T47D (cell line): ENCODE data around the gene SPAG6.

ENCODE experiments used
- DNase-seq, 2 experiments: peaks; one replicate each; pipeline versions ENCODE4 v3.0.0 to v3.0.0-alpha.2; 2011 to 2012; ENCODE audit warnings: low read depth in 1 of 2, low spot score in 1 of 2
- JUND ChIP-seq: IDR thresholded peaks from 2 replicates; pipeline ENCODE4 v1.6.1; 2012; ENCODE audit warnings: low read depth
- in situ Hi-C: cut with HindIII; loops from 2 replicates; pipeline ENCODE4 v1.10.0; 2016; ENCODE audit warnings: low sequenced_read_pairs, low pct_unique_long_range_greater_than_20kb

Gene SPAG6

DNA sequence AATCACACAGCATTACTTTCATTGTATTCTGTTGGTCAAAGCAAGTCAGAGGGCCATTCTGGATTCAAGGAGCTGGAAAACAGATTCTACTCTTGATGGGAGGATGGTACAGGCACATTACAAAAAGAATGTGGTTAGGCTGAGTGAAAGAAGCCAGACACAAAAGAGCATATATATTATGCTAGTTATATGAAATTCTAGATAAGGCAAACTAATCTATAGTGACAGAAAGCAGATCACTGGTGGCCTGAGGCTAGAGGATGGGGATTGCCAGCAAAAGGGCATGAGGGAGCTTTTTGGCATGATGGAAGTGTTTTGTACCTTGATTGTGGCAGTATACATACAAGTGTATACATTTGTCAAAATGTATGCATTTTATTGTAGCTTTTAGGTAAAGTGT is 96.8 kb downstream of the SPAG6 start:
- DNase-seq: no peak
- no peak for TF ChIP-seq JUND
- in situ Hi-C loops: no loop called here

DNA sequence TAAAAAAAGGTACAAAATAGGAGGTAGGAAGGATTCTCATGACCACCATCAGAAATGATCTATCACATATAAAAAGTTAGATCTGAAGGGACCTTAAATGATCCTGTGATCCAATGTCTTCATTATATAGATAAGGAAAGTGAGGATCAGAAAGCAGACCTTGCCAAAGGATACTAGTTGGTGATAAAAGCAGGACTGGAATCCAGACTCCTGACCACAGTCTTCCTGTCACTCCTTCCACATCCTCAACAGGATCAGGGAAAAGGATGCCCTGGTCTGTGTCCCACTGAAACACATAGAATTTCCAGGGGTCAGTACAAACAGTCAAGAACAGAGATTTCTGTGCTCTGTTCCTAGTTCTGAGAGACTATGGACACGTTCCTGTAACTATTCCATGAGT is 97.2 kb downstream of the SPAG6 start:
- no peak for DNase-seq
- in situ Hi-C loops: no loop called here

DNA sequence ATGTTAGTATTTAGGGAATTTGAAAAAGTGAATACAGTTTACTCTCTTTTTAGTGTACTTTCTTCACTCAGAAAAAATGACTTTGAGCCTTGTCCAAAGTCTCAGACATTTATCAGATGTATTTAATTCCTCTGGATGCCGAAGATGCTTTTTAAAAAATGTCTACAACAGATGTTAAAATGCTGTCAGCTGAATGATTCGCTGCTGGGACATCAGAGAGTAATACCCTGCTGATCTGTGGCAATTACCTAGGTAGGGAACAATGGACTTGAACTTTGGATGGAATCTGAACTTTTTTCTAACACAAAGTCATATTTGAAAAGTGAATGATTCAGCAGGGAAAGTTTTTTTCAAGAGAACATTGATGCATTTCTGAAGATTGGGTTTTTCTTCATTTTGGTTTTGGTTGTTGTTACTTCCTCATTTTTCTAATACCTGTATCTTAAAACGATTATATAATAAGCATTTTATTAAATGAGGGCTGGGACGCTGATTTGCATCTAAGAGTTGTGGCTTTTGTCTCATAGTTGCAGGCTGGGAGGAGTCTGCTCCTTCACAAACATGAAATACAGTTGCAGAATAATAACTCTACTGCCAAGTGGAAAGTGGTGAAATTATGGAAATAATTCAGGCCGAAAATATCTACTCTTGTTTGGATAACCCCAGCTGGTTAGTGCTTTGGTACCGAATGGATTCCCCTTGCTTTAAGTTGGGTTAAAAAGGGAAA is 98.0 kb downstream of the SPAG6 start:
- TF ChIP-seq JUND: no peak
- in situ Hi-C loops: no loop called here
- DNase-seq: no peak

More for the DNA sequence above, 97.2 kb downstream of the SPAG6 start:
- no peak for TF ChIP-seq JUND

DNA sequence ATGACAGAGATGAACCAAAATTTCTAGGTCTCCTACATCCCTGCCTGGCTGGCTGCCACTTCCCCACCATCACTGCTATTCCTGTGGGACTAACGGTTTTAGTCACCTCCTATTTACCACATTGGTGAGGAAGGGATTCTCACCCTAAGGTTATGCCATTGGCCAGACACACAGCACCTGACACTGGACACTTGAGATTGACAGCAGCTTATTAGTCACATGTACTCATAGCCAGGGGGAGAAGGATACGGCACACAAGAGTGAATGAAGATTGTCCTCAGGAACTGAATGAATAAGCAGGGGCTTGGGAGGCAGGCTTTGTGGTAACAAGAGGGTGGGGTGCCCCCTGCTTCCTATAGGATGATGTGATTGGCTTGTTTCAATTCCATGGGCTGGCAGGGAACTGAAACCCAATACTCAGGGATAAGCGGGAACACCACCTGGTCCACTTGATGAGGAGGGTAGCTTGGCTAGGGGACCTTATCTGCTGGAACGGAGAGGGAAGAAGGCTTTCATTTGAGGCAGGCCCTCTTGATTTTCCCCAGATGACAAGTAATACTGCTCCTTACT is 99.0 kb downstream of the SPAG6 start:
- in situ Hi-C loops: no loop called here
- TF ChIP-seq JUND: no peak
- no peak for DNase-seq

DNA sequence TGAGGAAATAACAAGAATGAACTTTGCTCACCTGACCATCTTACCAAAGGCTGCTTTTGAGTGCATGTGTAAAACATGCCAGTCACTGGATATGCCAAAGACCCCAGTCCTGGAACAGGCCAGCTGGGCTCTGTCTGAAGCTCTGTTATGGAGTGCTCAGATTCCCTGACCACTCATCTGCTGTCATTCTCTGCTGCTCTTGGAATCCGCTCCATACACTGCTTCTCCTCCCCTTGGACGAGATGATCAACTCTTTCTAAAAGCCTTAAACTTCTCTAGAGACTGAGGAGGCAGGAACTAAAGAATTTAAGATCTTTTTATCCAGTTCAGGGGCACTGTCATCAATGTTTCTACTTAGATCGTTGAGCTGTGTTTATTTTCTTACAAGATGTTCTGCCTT is 100.2 kb downstream of the SPAG6 start:
- no peak for DNase-seq
- in situ Hi-C loops: no loop called here
- TF ChIP-seq JUND: no peak

DNA sequence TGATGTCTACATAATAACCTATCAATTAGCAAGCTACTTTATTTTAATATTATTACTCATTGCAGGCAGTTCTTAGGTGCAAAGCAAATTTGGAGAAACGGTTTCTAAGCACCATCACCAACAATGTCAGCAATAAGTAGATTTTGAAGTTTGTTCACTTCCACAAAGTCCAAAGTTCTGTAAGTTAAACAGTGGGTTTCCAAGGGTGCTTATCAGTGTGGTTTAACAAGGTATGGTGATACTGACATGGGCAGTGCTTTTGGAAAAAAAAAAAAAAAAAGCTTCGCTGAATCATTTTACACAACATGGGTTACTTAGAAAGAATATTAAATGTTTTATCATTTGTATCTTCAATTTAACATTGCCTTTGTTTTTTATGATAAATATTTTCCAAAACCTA is 101.8 kb downstream of the SPAG6 start:
- DNase-seq: no peak
- TF ChIP-seq JUND: no peak
- in situ Hi-C loops: no loop called here

DNA sequence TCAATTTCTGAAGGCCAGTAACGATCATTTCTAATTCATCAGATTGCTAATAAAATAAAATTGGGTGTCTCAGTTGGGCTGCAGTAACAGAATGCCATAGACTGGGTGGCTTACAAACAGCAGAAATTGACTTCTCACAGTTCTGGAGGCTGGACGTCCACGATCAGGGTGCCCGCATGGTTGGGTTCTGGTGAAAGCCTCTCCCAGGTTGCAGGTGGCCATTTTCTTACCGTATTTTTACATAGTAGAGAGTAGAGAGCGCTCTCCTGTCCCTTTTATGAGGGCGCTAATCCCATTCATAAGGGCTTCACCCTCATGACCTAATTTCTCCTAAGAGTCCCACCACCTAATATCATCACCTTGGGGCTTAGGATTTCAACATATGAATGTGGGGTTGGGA is 106.0 kb downstream of the SPAG6 start:
- no peak for TF ChIP-seq JUND
- in situ Hi-C loops: no loop called here
- DNase-seq: no peak

DNA sequence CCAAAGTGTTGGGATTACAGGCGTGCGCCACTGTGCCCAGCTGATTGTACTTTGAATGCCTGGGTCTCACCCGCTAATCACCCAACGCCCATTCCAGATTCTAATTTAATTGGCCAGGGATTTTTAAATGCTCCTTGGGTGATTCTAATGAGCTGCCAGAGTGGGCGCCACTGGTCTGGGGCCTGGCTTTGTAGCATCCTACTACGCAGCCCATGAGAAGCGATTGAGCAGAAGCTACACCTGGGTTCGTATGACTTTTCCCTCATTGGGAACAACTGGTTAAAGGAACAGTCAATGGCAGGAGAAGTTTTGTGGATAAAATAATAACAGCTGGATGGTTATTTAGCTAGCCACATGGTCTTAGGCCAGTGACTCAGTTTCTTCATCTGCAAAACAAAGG is 108.0 kb downstream of the SPAG6 start:
- in situ Hi-C loops: no loop called here
- DNase-seq: no peak
- TF ChIP-seq JUND: no peak

DNA sequence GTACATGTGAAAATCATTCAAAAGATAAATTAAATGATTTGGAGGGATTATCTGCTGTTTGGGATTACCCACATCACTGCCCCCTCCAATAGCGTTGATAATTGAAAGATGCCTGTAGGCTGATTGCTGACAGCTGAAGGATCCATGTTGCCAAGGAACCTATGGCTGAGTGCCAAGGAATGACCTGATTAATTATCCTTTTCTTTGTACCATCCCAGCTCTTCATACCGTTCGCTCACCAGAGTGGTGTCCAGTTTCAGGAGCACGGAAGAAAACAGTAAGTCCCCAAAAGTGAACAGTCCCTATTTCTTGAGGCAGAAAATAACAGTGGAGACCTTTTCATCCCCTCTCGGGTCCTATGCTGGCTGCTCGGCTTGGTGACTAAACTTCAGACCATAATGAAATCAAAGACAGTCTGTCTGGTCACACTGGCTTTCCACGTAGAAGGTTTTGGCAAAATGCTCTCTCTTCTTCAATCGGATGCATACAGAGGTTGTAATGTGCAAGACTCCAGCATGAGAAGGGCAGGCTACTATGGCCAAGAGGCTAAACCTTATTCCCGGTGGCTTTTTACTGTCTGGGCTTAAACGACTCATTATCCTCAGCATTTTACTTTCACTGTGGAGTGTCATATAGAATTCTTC is 108.8 kb downstream of the SPAG6 start:
- no peak for TF ChIP-seq JUND
- in situ Hi-C loops: no loop called here
- no peak for DNase-seq

DNA sequence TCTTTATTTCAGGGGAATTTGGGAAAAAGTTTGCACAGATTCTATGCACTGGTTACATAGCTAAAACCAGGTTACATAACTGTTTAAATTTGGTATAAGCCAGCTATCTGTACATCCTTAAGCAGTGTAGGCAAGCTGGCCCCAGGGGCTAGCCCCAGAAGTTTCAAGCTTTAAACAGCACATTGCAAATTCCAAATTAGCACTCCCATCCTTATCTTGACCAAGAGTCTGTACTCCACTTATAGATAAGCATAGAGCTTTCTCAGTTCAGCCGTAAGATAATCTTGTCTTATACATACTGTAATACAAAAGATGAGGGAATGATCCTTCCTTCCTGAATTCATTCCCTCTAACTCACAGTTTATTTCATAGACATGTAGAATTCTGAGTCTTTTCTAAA is 109.3 kb downstream of the SPAG6 start:
- DNase-seq: no peak
- no peak for TF ChIP-seq JUND
- in situ Hi-C loops: no loop called here

DNA sequence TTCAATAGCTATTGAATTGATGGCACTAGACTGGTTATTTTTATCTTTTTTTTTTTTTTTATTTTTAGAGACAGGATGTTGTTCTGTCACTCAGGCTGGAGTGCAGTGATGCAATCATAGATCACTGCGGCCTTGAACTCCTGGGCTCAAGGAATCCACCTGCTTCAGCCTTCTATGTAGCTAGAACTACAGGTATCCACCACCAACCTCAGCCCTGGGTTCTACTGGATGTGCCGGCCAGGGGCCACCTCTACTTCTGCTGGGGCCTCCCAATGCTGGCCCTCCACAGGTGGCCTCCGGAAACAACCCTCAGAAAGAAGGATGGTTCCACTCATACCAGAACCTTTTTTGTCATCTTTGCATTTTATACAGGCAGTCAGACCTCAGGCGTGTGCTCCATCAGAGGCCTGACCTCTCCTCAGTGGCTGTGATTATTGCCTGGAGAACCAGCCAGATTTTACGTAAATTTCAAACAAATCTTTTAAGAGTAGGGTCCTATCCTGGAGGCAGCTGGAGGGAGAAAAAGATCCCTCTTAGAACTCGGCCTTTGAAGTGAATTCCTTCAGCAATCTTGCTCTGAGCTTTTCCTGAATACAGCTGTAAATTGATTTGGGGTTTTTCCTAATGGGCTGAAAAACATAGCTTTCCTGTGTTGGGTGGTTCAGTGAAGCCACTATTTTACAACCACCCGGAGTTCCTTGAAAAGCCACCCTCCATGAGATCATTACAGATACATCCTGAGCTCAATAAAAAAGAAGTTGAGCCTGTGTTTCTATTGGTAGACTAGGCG is 110.0 kb downstream of the SPAG6 start:
- no peak for DNase-seq

DNA sequence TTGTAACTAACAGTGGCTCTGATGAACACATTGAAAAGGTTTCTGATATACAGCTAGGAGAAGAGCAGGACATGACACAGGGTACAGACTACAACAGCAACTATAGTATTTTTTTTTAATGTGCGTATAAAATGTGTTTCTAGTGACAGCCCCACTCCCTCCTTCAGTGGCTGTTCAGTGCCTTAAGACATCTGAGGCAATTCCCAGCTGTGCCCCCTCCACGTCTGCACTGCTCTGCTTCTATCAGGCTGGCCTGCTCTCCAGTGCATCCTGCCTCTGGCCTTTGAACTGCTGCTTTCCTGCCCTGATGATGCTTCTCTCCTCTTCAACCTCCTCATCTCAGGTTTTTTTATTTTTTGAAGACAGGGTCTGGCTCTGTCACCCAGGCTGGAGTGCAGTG is 111.2 kb downstream of the SPAG6 start:
- no peak for DNase-seq
- in situ Hi-C loops: no loop called here
- no peak for TF ChIP-seq JUND

More for the DNA sequence above, 110.0 kb downstream of the SPAG6 start:
- TF ChIP-seq JUND: no peak
- in situ Hi-C loops: no loop called here
